Breast epithelium (tissue), 4 donors: Measurements from ENCODE around the gene POLA1. TPM values are rescaled to one million over a fixed set of nuclear protein-coding genes. Genes with fewer than 3 reads are reported as not detected.

ENCODE experiments used
- DNase-seq, 2 donors: peaks; one replicate each; pipeline ENCODE4 v3.0.0-alpha.2; 2019; ENCODE audit warnings: low spot score in 2 of 2
- H3K27ac ChIP-seq, 2 donors: fragments of 200-600 bp; sonication (generic) in 1 of 2; one replicate each; pipeline ENCODE4 v1.5.1; 2016 to 2019; ENCODE audit warnings: mild to moderate bottlenecking in 1 of 2
- H3K27me3 ChIP-seq, 2 donors: fragments of 200-600 bp; sonication (generic) in 1 of 2; one replicate each; pipeline versions ENCODE4 v1.5.1 to v1.6.0; 2017 to 2019; ENCODE audit warnings: control low read depth in 1 of 2, mild to moderate bottlenecking in 1 of 2
- H3K36me3 ChIP-seq: fragments of 200-600 bp; one replicate; pipeline ENCODE4 v1.5.1; 2019
- H3K4me1 ChIP-seq, 2 donors: fragments of 200-600 bp; sonication (generic); one replicate each; pipeline ENCODE4 v1.5.1; 2016 to 2019; ENCODE audit warnings: control low read depth in 1 of 2
- H3K4me3 ChIP-seq, 3 donors: fragments of 200-600 bp; sonication (generic); 1 replicate in 2 of 3; 2 replicates in 1 of 3; pipeline ENCODE4 v1.5.1; 2016 to 2019; ENCODE audit warnings: mild to moderate bottlenecking in 3 of 3, moderate library complexity in 2 of 3
- H3K9me3 ChIP-seq, 2 donors: fragments of 200-600 bp; sonication (generic) in 1 of 2; one replicate each; pipeline ENCODE4 v1.5.1; 2016 to 2019; ENCODE audit warnings: control low read depth in 1 of 2
- POLR2A ChIP-seq: fragments of 450-650 bp; IDR thresholded peaks from one replicate; pipeline ENCODE4 v1.6.1; 2016; ENCODE audit warnings: antibody characterized with exemption, mild to moderate bottlenecking, moderate library complexity
- POLR2AphosphoS5 ChIP-seq, 3 donors: sonication (generic); formaldehyde crosslinking; IDR thresholded peaks; one replicate each; pipeline ENCODE4 v1.6.1; 2017; ENCODE audit warnings: antibody characterized with exemption in 3 of 3
- intact Hi-C: fragments of 100-400 bp; cut with DNase I; formaldehyde crosslinking; loops from one replicate; pipeline ENCODE4 v1.15.1; 2023; ENCODE audit warnings: low total_unique reads
- total RNA-seq, 3 donors: library from RNA; depleted of rRNA; stranded (reverse); fragments of >200 nt; gene quantifications; one replicate each; pipeline ENCODE4 v1.1.0, GENCODE V29; 2016
- TF ChIP-seq, protein P1 (sequence below), 3 donors: fragments of 450-650 bp; IDR thresholded peaks; one replicate each; pipeline ENCODE4 v1.5.1; 2016 to 2017; ENCODE audit warnings: antibody characterized with exemption in 3 of 3, mild to moderate bottlenecking in 3 of 3, moderate library complexity in 3 of 3

POLA1 gene
- total RNA-seq, 3 donors from 2014 or later, result 8.2 to 21.8 (median 20.3) TPM

DNA sequence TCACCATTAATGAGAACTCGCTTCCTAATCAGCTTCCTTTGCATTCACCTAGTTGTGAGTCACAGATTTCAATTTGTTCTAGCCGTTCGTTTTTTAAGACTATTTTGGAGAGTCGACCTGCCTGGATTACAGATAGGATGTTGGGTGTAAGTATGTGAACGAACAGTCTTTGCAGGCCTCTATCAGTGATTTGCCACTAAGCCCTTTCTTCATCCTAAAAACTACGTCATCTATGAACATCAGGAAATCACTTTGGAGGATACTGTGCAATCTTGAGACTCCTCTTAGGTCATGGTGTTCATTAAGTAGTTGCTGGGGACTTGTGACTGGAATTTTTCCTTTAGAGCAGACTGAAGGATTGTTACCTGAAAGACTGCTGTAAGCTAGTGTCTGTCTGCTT is 1.1 kb downstream of the POLA1 start:
- TF ChIP-seq POLR2AphosphoS5 (IDR thresholded peaks at IDR 0.05), result no peak
- no peak for TF ChIP-seq POLR2A
- peak overlapping the region in 1 of 3 donors; percentile 64 for H3K4me3 ChIP-seq

DNA sequence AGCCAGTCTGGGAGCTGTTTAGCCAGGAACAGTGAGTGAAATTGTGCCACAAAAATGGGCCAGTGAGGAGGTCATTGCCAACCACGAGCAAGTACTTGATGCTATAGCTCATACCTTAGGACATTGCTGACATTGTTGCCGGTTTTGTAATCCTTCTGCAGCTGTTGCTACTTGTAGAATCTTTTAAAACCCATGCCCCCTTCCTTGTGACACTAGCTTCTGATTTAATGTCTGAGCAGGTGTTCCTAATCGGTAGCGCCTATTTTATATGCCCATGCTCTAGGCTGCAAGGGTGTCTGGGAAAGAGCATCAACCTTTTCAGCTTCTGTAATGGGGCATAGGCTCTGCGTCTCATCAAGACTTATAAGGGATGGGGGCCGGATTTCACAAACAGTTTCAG is 2.6 kb downstream of the POLA1 start:
- DNase-seq, result no peak
- no peaks in the 10 kb centered on the region for H3K4me1 ChIP-seq
- no peaks in the 10 kb centered on the region for H3K36me3 ChIP-seq
- no peak overlapping the region for H3K27ac ChIP-seq
- H3K9me3 ChIP-seq, result no peaks in the 10 kb centered on the region
- intact Hi-C loops, result no loop called here
- no peak for TF ChIP-seq POLR2A
- H3K4me3 ChIP-seq, result no peak overlapping the region
- no peaks in the 10 kb centered on the region for H3K27me3 ChIP-seq

More for the DNA sequence above, 1.1 kb downstream of the POLA1 start:
- H3K4me1 ChIP-seq, result no peaks in the 10 kb centered on the region
- H3K27ac ChIP-seq, result no peak overlapping the region
- no peaks in the 10 kb centered on the region for H3K36me3 ChIP-seq
- H3K9me3 ChIP-seq, result no peaks in the 10 kb centered on the region
- no peak for DNase-seq
- intact Hi-C loops, result no loop called here
- H3K27me3 ChIP-seq, result no peaks in the 10 kb centered on the region

DNA sequence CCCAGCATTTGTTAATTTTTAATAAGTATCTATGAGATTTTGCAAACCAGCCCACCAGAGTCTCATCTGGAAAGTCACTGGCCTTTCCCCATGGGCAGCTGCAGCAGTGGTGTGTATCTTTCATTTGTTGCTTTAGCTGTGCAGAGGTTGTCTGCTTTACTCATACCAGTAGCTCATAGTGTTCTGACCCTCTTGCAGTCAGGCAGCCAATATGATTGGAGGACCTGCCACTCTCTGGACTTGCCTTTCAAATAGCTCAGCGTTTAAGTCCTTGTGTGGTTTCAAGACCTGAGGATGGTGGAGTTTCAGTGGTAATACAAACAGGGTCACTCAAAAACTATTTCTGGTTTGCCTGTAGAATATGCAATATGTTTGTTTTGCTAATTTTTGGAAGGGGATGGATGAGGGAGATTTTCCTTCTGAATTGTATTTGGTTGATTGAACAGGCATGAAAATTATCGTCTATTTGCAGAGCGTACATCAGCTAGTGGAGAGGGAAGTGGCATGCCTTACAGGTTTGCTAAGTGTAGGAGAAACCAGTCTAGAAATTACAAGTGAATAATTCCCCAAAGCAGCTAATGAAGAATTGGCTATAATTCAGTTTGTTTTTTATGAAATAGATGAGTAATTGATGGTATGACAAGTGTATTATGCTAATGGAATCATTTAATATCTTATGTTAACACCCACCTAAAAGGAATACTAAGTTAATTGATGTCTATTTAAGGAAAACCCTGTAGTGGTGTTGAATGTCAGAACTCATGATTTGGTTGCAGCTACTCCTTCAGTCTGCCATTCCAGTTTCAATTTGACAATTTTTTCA is 8.9 kb downstream of the POLA1 start:
- intact Hi-C loops, result no loop called here
- Histone ChIP-seq H3K4me1 (no peaks in the 10 kb centered on the region), H3K36me3 (no peaks in the 10 kb centered on the region), H3K9me3 (no peaks in the 10 kb centered on the region), H3K27me3 (peaks cover 0 to 6% of the 10 kb centered on the region in 2 donors), H3K4me3 (no peak overlapping the region), H3K27ac (no peak overlapping the region)
- DNase-seq, result no peak
- TF ChIP-seq, protein P1, sequence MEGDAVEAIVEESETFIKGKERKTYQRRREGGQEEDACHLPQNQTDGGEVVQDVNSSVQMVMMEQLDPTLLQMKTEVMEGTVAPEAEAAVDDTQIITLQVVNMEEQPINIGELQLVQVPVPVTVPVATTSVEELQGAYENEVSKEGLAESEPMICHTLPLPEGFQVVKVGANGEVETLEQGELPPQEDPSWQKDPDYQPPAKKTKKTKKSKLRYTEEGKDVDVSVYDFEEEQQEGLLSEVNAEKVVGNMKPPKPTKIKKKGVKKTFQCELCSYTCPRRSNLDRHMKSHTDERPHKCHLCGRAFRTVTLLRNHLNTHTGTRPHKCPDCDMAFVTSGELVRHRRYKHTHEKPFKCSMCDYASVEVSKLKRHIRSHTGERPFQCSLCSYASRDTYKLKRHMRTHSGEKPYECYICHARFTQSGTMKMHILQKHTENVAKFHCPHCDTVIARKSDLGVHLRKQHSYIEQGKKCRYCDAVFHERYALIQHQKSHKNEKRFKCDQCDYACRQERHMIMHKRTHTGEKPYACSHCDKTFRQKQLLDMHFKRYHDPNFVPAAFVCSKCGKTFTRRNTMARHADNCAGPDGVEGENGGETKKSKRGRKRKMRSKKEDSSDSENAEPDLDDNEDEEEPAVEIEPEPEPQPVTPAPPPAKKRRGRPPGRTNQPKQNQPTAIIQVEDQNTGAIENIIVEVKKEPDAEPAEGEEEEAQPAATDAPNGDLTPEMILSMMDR (IDR thresholded peaks at IDR 0.05), result no peak
- TF ChIP-seq POLR2A, result no peak

DNA sequence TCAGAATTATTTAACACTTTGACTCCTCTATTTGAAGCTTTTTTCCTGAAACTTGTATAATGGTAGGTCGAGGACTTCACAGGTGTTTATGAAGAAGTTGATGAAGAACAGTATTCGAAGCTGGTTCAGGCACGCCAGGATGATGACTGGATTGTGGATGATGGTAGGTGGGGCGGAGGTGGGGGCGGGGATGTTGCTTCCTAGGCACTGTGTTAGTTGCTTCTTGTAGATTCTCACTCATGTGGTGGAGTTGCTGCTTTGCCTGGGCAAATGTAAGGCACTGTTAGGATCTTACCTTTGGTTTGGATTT is 9.4 kb downstream of the POLA1 start:
- no peak for DNase-seq
- H3K27me3 ChIP-seq, result peaks cover 0 to 6% of the 10 kb centered on the region in 2 donors
- intact Hi-C loops, result no loop called here
- H3K4me3 ChIP-seq, result no peak overlapping the region
- H3K4me1 ChIP-seq, result no peaks in the 10 kb centered on the region
- no peaks in the 10 kb centered on the region for H3K36me3 ChIP-seq
- TF ChIP-seq POLR2AphosphoS5 (IDR thresholded peaks at IDR 0.05) (no peak), POLR2A (no peak)
- TF ChIP-seq, protein P1 (IDR thresholded peaks at IDR 0.05), result no peak
- no peaks in the 10 kb centered on the region for H3K9me3 ChIP-seq
- no peak overlapping the region for H3K27ac ChIP-seq

DNA sequence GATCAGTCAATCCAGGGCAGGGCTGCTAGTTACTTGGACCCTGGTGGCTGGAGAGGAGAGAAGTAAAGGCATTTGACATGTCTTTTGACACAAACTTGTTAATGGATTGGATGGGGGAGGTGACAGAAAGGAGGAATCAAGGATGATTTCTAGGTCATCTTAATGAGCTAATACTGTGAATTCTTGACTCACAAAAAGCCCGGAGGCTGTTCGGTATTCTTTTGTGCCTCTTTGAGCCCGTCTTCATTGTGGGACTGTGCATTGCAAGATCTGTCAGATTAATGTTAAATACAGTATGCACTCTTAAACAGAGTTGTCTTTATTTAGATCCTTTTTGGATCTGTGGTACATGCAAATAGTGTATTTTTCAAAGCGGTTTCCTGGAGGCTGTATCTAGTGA is 25.1 kb downstream of the POLA1 start:
- Histone ChIP-seq H3K27me3 (peaks cover 0 to 4% of the 10 kb centered on the region in 2 donors), H3K4me1 (no peaks in the 10 kb centered on the region), H3K4me3 (no peak overlapping the region), H3K9me3 (no peaks in the 10 kb centered on the region), H3K27ac (no peak overlapping the region), H3K36me3 (no peaks in the 10 kb centered on the region)
- TF ChIP-seq, protein P1 (IDR thresholded peaks at IDR 0.05), result no peak
- no peak for TF ChIP-seq POLR2AphosphoS5 (IDR thresholded peaks at IDR 0.05)
- TF ChIP-seq POLR2A, result no peak
- DNase-seq, result no peak
- intact Hi-C loops, result no loop called here

DNA sequence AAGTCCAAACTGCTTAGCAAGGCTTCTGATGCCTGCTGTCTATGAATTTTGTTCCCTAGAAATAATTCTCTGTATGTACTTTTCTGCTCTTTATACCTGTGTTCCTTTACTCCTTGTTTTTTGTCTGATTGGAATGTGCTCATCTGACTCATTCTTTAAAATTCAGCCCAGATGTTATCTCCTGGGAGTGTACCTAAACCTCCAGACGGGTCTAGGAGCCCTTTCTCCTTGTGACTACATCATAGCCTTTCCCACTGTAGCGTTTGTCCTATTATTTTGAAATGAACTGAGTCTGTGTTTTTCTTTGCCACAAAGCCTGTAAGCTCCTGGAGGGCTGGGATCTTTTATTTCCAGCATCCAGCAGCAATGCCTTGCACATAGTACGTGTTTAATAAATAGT is 26.3 kb downstream of the POLA1 start:
- no peak overlapping the region for H3K4me3 ChIP-seq
- H3K27ac ChIP-seq, result no peak overlapping the region
- TF ChIP-seq POLR2A (no peak), POLR2AphosphoS5 (IDR thresholded peaks at IDR 0.05) (no peak)
- TF ChIP-seq, protein P1 (IDR thresholded peaks at IDR 0.05), result no peak
- no peaks in the 10 kb centered on the region for H3K4me1 ChIP-seq
- no peaks in the 10 kb centered on the region for H3K9me3 ChIP-seq
- peaks cover 0 to 4% of the 10 kb centered on the region in 2 donors for H3K27me3 ChIP-seq
- intact Hi-C loops, result no loop called here
- H3K36me3 ChIP-seq, result no peaks in the 10 kb centered on the region
- DNase-seq, result no peak
